Measurements from ENCODE around the gene TMEM212. TPM values are rescaled to one million over a fixed set of nuclear protein-coding genes. Genes with fewer than 3 reads are reported as not detected.

Gene TMEM212
- total RNA-seq, 1 donor from 2014 or later, result not detected

DNA sequence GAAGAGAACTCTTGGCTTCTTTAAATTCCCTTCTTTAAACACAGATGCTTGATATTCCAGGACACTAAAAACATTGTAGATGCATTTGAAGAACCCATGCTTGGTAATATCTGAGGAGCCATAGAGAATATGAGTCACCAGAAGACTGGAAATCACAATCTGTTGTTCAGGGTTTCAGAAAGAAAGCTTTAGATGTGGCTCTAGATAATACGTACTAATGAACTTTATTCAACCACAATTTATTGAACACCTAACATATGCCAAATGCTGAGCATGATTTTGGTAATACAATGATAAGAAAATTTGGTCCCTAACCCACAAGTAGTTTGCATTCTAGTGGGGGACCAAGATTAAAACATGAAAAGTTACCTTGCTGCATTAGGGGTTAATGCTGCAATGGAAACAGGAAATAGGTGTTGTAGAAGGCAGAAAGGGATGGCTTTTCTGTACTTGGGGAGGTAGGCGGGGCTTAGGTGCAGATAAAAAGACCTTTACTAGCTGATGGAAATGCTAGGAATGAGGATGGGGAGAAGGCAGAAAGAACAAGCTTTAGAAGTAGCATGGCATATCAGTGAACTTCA is 21.3 kb upstream of the TMEM212 start:
- Mint-ChIP-seq H3K27ac (ENCODE audit: unreplicated experiment) (no peak overlapping the region), H3K4me1 (ENCODE audit: low read depth, unreplicated experiment) (peaks cover 12% of the 10 kb centered on the region), H3K9me3 (ENCODE audit: unreplicated experiment) (no peaks in the 10 kb centered on the region), H3K4me3 (ENCODE audit: unreplicated experiment) (no peak overlapping the region), H3K36me3 (ENCODE audit: low read depth, unreplicated experiment) (no peaks in the 10 kb centered on the region), H3K27me3 (ENCODE audit: low read depth, unreplicated experiment) (no peaks in the 10 kb centered on the region)
- no peaks in the 10 kb centered on the region for H4K20me1 ChIP-seq (ENCODE audit: insufficient read depth, low read length)
- FAIRE-seq (no peak), DNase-seq (ENCODE audit: low read depth) (no peak)
- H3K9me3 ChIP-seq (ENCODE audit: insufficient read depth, low read depth, low read length), result no peaks in the 10 kb centered on the region
- no peak overlapping the region for H3K27ac ChIP-seq (ENCODE audit: low read depth, low read length)
- peaks cover 14% of the 10 kb centered on the region for H3K4me1 ChIP-seq (ENCODE audit: insufficient read depth, low read length)
- H3K79me2 ChIP-seq (ENCODE audit: insufficient read depth, low read length), result no peaks in the 10 kb centered on the region
- no peak overlapping the region for H3K4me2 ChIP-seq (ENCODE audit: low read length)
- H3K27me3 ChIP-seq (ENCODE audit: insufficient read depth, low read length), result no peaks in the 10 kb centered on the region
- TF ChIP-seq, protein P1, sequence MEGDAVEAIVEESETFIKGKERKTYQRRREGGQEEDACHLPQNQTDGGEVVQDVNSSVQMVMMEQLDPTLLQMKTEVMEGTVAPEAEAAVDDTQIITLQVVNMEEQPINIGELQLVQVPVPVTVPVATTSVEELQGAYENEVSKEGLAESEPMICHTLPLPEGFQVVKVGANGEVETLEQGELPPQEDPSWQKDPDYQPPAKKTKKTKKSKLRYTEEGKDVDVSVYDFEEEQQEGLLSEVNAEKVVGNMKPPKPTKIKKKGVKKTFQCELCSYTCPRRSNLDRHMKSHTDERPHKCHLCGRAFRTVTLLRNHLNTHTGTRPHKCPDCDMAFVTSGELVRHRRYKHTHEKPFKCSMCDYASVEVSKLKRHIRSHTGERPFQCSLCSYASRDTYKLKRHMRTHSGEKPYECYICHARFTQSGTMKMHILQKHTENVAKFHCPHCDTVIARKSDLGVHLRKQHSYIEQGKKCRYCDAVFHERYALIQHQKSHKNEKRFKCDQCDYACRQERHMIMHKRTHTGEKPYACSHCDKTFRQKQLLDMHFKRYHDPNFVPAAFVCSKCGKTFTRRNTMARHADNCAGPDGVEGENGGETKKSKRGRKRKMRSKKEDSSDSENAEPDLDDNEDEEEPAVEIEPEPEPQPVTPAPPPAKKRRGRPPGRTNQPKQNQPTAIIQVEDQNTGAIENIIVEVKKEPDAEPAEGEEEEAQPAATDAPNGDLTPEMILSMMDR (IDR thresholded peaks at IDR 0.05; ENCODE audit: insufficient read depth, low read depth, low read length), result no peak
- no peak for TF ChIP-seq EZH2 (IDR thresholded peaks at IDR 0.05; ENCODE audit: insufficient read depth, low read length)
- H3K9ac ChIP-seq (ENCODE audit: low read length), result no peak overlapping the region
- H3K36me3 ChIP-seq (ENCODE audit: insufficient read depth, low read length), result no peaks in the 10 kb centered on the region
- no peak overlapping the region for H3K4me3 ChIP-seq (ENCODE audit: insufficient read depth, low read depth, low read length)
- no peak overlapping the region for H2AFZ ChIP-seq (ENCODE audit: low read depth, low read length)

DNA sequence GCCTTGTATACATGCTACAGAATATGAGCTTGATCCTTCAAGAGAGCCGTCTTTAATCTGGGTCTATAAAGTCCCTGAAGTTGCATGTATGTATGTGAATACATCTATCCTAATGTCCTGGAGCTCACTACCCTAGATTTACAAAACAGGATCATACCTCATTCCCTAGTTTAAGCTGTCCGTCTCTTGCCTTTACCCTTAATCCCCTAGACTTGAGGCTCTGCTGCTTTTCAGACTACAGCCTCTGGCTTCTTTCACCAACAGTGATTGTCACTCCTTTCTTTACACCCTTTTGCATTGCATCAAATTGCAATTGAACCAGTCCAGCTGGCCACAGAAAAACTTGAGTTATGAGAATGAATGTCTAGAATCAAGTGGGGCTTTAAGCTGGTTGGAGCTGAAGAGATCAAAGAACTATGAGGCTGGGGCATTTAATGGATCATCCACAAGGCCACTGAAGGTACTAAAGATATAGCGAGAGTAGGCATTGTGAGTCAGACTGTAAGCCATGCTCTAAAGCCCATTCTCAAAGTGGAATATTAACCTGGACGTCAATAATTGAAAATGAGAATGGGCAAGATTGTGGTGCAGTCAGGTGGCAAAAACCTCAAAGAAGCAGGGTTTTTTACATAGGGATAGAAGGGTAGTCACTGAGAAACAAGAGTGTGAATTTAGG is 20.6 kb upstream of the TMEM212 start:
- Mint-ChIP-seq H3K27me3 (ENCODE audit: low read depth, unreplicated experiment) (peaks cover 4% of the 10 kb centered on the region), H3K9me3 (ENCODE audit: unreplicated experiment) (no peaks in the 10 kb centered on the region), H3K4me3 (ENCODE audit: unreplicated experiment) (no peak overlapping the region), H3K4me1 (ENCODE audit: low read depth, unreplicated experiment) (peaks cover 12% of the 10 kb centered on the region), H3K27ac (ENCODE audit: unreplicated experiment) (no peak overlapping the region), H3K36me3 (ENCODE audit: low read depth, unreplicated experiment) (no peaks in the 10 kb centered on the region)
- no peak for FAIRE-seq
- Histone ChIP-seq H3K36me3 (ENCODE audit: insufficient read depth, low read length) (no peaks in the 10 kb centered on the region), H3K79me2 (ENCODE audit: insufficient read depth, low read length) (no peaks in the 10 kb centered on the region), H3K4me3 (ENCODE audit: insufficient read depth, low read depth, low read length) (no peak overlapping the region), H3K9me3 (ENCODE audit: insufficient read depth, low read depth, low read length) (no peaks in the 10 kb centered on the region), H4K20me1 (ENCODE audit: insufficient read depth, low read length) (no peaks in the 10 kb centered on the region), H2AFZ (ENCODE audit: low read depth, low read length) (no peak overlapping the region), H3K4me1 (ENCODE audit: insufficient read depth, low read length) (peaks cover 13% of the 10 kb centered on the region), H3K27ac (ENCODE audit: low read depth, low read length) (no peak overlapping the region), H3K9ac (ENCODE audit: low read length) (no peak overlapping the region), H3K4me2 (ENCODE audit: low read length) (no peak overlapping the region), H3K27me3 (ENCODE audit: insufficient read depth, low read length) (no peaks in the 10 kb centered on the region)
- TF ChIP-seq, protein P1 (IDR thresholded peaks at IDR 0.05; ENCODE audit: insufficient read depth, low read depth, low read length), result no peak
- no peak for TF ChIP-seq EZH2 (IDR thresholded peaks at IDR 0.05; ENCODE audit: insufficient read depth, low read length)
- no peak for DNase-seq (ENCODE audit: low read depth)

DNA sequence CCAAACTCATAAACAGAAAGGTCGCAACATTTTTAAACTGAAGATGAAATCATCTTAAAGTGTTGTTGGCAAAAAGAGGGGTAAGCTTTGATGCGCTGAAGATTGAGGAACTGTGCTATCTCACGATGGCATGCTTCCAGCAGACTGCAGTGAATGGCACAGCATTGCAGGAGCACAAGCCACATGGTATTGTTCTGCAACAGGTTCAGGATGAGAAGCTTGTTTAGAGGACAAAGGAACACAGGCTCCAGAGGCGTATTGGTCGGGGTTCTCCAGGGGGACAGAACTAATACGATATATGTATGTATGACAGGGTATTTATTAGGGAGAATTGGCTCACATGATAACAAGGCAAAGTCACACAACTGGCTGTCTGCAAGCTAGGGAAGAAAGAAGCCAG is 19.0 kb upstream of the TMEM212 start:
- H3K4me1 ChIP-seq (ENCODE audit: insufficient read depth, low read length), result peaks cover 11% of the 10 kb centered on the region
- no peak overlapping the region for H2AFZ ChIP-seq (ENCODE audit: low read depth, low read length)
- no peaks in the 10 kb centered on the region for H4K20me1 ChIP-seq (ENCODE audit: insufficient read depth, low read length)
- no peak overlapping the region for H3K4me3 Mint-ChIP-seq (ENCODE audit: unreplicated experiment)
- no peak for DNase-seq (ENCODE audit: low read depth)
- peaks cover 2% of the 10 kb centered on the region for H3K36me3 Mint-ChIP-seq (ENCODE audit: low read depth, unreplicated experiment)
- no peak for FAIRE-seq
- no peak overlapping the region for H3K27ac ChIP-seq (ENCODE audit: low read depth, low read length)
- H3K4me2 ChIP-seq (ENCODE audit: low read length), result no peak overlapping the region
- no peaks in the 10 kb centered on the region for H3K9me3 ChIP-seq (ENCODE audit: insufficient read depth, low read depth, low read length)
- no peaks in the 10 kb centered on the region for H3K36me3 ChIP-seq (ENCODE audit: insufficient read depth, low read length)
- no peak overlapping the region for H3K4me3 ChIP-seq (ENCODE audit: insufficient read depth, low read depth, low read length)
- no peak overlapping the region for H3K9ac ChIP-seq (ENCODE audit: low read length)
- no peak for TF ChIP-seq EZH2 (IDR thresholded peaks at IDR 0.05; ENCODE audit: insufficient read depth, low read length)
- TF ChIP-seq, protein P1 (IDR thresholded peaks at IDR 0.05; ENCODE audit: insufficient read depth, low read depth, low read length), result no peak
- H3K79me2 ChIP-seq (ENCODE audit: insufficient read depth, low read length), result no peaks in the 10 kb centered on the region
- H3K27me3 ChIP-seq (ENCODE audit: insufficient read depth, low read length), result no peaks in the 10 kb centered on the region
- peaks cover 4% of the 10 kb centered on the region for H3K27me3 Mint-ChIP-seq (ENCODE audit: low read depth, unreplicated experiment)
- no peaks in the 10 kb centered on the region for H3K9me3 Mint-ChIP-seq (ENCODE audit: unreplicated experiment)
- H3K4me1 Mint-ChIP-seq (ENCODE audit: low read depth, unreplicated experiment), result peaks cover 14% of the 10 kb centered on the region
- no peak overlapping the region for H3K27ac Mint-ChIP-seq (ENCODE audit: unreplicated experiment)
